ENCODE data around the gene CACYBP. TPM values are rescaled to one million over a fixed set of nuclear protein-coding genes. Genes with fewer than 3 reads are reported as not detected.
A peak's percentile ranks its signal among the peaks of the same experiment; 100 is the strongest.

Gene CACYBP
- total RNA-seq, 3 donors from 2014 or later: 288 to 331 (median 317) TPM

DNA sequence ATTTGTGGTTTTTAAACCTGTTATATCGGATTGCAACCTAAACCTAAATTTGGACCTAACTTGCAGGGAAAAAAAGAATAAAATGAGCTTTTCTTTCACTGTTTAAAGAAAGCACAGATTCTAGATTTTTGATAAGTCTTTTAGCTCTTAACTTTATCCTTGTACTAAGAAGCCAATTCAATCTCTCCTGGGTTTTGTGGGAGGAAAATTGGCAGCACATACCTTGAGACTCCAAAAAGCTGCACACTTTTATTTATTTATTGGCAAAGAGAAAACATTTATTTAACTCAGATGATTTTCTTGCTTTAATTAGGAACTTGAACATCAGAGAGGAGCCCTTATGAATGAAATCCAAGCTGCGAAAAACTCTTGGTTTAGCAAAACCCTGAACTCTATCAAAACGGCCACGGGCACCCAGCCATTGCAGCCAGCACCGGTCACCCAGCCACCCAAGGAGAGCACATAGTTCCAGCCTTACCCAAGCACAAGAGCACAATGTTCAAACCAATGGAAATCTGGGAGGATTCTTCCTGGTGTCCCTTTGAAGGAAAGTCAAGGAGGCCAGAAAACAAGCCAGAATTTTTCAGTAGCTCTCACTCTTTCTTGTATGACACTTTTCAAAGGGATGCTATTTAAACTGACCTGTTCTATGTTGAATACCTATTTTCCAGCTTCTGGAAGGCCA is 10.1 kb upstream of the CACYBP start:
- H3K36me3 Mint-ChIP-seq (ENCODE audit: insufficient read depth): peaks cover 19% of the 10 kb centered on the region
- H3K27me3 Mint-ChIP-seq (ENCODE audit: low read depth): no peaks in the 10 kb centered on the region
- DNase-seq: no peak
- H3K4me3 Mint-ChIP-seq: peak overlapping the region; percentile 63
- ATAC-seq: no peak
- peaks cover 32% of the 10 kb centered on the region for H3K4me1 Mint-ChIP-seq (ENCODE audit: low read depth)
- no peaks in the 10 kb centered on the region for H3K9me3 Mint-ChIP-seq

DNA sequence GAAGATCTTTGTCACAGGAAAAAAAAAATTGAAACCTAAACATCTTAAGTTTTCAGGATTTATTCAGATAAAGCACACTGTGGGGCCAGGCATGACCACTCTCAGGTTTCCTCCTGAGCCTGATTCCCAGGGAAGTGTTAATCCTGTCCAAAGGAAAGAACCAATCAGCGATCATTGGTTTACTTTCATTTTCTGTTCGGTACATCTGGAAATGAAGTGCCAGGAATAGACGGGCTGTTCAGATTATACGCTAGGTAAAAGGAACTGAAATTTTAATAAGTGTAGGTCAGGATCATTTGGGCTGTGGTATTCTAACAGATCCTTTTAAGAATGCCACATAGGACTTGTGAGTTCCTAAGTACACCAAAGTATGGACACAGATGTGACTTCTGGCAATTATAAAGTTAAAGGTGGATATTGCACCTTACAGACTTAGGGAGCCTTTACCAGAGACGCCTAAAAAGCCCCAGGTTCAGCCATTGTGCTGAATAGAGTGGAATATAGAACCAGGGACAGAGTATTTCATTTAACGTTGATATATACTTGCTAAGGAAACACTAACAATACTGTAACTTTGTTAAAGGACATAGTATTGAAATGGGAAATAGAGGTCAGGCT is 9.3 kb upstream of the CACYBP start:
- no peaks in the 10 kb centered on the region for H3K27me3 Mint-ChIP-seq (ENCODE audit: low read depth)

DNA sequence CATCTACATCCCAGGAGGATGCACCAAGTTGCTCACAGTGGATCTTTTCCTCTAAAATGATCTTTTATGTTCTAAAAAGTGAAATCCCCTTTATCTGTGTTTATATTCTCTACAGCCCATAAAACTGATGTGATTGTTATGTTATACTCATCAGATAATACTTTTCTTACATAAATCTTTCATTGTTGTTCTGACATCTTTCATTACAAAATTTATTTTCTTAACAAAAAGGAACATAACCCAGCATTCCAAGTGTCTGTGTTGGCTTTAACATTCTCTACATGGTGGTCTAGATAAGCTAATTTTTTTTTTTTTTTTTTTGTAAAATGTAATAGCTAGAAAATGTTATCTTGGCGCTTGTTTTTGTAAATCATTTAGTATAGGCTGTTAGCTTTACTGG is 8.3 kb upstream of the CACYBP start:
- DNase-seq: no peak
- Mint-ChIP-seq H3K4me1 (ENCODE audit: low read depth) (peaks cover 25% of the 10 kb centered on the region), H3K9me3 (no peaks in the 10 kb centered on the region), H3K27me3 (ENCODE audit: low read depth) (no peaks in the 10 kb centered on the region), H3K4me3 (no peak overlapping the region), H3K36me3 (ENCODE audit: insufficient read depth) (peaks cover 14% of the 10 kb centered on the region)
- ATAC-seq: no peak

More for the DNA sequence above, 9.3 kb upstream of the CACYBP start:
- peak; percentile 43 to 63 for ATAC-seq
- H3K36me3 Mint-ChIP-seq (ENCODE audit: insufficient read depth): peaks cover 16% of the 10 kb centered on the region
- H3K4me3 Mint-ChIP-seq: peak overlapping the region; percentile 77
- no peaks in the 10 kb centered on the region for H3K9me3 Mint-ChIP-seq
- peaks cover 26% of the 10 kb centered on the region for H3K4me1 Mint-ChIP-seq (ENCODE audit: low read depth)
- DNase-seq: no peak

DNA sequence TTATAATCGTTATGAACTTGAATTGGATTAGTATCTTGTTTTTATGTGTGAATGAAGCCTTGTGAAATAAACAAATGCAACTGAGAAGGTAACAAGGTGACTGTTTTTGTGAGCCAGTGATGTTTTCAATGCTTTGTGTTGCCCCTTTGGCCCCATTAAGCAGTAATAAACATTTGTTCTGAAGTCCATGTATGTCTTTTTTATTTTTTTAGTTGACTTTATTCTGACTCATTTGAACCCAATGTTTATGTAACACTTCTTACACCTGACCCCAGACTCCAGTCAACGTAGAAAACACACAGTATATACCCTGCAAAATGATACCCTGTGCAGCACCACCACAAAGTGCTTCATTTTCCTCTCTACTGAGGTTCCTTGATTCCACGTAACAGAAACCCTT is 4.6 kb upstream of the CACYBP start:
- Mint-ChIP-seq H3K4me1 (ENCODE audit: low read depth) (peaks cover 16% of the 10 kb centered on the region), H3K4me3 (no peak overlapping the region), H3K36me3 (ENCODE audit: insufficient read depth) (peaks cover 2% of the 10 kb centered on the region), H3K9me3 (no peaks in the 10 kb centered on the region), H3K27me3 (ENCODE audit: low read depth) (no peaks in the 10 kb centered on the region)
- ATAC-seq (no peak), DNase-seq (no peak)

DNA sequence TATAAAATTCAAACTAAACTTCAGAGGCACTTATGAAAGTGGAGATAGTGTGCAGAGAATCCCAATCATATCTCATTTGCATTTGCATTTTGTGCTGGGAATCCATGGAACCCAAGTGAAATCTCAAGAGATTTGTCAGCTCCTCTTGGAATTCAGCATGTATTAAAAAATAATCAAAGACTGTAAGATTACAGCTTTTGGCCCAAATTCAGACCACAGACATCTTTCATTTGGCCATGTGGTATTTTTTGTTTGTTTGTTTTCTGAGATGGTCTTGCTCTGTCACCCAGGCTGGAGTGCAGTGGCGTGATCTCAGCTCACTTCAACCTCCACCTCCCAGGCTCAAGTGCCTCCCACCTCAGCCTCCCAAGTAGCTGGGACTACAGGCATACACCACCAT is 3.8 kb upstream of the CACYBP start:
- no peak for DNase-seq
- Mint-ChIP-seq H3K9me3 (no peaks in the 10 kb centered on the region), H3K4me3 (no peak overlapping the region), H3K4me1 (ENCODE audit: low read depth) (peaks cover 15% of the 10 kb centered on the region), H3K27me3 (ENCODE audit: low read depth) (no peaks in the 10 kb centered on the region), H3K36me3 (ENCODE audit: insufficient read depth) (peaks cover 2% of the 10 kb centered on the region)
- ATAC-seq: no peak

DNA sequence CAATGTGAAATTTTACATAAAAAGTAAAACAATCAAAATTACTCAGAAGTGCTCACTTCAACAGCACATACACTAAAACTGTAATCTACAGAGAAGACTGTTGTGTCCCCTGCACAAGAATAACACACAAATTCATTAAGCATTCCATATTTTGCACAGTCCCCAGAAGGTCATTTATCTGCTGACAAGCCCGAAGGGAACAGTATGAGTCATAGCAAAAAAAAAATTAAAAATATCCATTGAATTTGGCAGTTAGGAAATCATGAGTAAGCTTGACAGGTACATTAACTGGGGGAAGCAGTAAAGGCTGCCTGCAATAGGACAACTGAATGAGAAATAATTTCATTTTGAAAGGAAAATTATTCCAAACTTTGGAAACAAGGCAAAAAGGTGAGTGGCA is 3.3 kb upstream of the CACYBP start:
- Mint-ChIP-seq H3K36me3 (ENCODE audit: insufficient read depth) (peaks cover 5% of the 10 kb centered on the region), H3K4me3 (no peak overlapping the region), H3K9me3 (no peaks in the 10 kb centered on the region), H3K27me3 (ENCODE audit: low read depth) (no peaks in the 10 kb centered on the region), H3K4me1 (ENCODE audit: low read depth) (peaks cover 18% of the 10 kb centered on the region)
- DNase-seq: no peak
- no peak for ATAC-seq

DNA sequence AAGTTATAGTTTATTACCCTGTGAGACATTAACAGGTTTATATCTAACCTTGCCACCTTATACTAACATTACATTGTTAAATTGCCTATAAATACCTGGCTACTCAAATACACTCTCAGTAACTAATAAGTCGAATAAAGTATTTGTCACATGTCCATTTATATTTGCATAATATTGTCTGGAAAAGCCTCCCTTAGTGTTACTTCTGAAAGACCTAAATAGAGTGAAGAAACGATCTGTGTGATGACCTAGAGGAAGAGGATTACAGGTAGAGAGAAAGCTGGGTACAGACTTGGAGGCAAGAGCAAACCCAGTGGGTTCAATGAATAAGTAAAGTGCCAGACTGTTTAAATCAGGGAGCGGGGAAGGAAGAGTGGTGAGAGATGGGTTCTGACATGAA is 2.7 kb upstream of the CACYBP start:
- ATAC-seq: no peak
- peaks cover 24% of the 10 kb centered on the region for H3K4me1 Mint-ChIP-seq (ENCODE audit: low read depth)
- no peak overlapping the region for H3K4me3 Mint-ChIP-seq
- no peaks in the 10 kb centered on the region for H3K27me3 Mint-ChIP-seq (ENCODE audit: low read depth)
- no peak for DNase-seq
- H3K36me3 Mint-ChIP-seq (ENCODE audit: insufficient read depth): peaks cover 7% of the 10 kb centered on the region
- H3K9me3 Mint-ChIP-seq: no peaks in the 10 kb centered on the region

DNA sequence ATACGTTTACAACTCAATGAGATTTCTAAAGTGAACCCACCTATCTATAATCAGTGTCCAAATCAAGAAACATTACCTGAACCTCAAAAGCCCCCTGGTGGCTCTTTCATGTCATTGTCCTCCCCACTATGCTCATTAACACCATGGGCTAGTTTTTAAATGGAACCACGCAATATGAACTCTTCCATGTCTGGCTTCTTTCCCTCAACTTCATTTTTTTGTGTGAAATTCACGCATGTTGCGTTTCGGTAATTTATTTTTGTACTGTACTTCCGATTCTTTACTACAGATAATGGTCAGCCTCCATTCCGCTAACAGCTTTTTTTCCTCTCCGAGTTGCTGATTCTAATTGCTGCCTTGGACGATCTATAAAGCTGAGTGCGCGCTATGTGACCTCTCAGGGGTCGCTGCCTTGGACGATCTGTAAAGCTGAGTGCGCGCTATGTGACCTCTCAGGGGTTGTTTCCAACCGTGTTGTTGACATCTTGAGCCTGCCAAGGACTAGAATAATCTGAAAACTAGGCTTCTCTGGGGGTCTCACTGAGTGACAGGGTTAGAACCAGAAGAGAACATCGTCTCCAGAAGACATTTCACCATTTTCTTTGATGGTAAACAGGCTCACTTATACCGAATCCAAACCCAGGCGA is 1.1 kb upstream of the CACYBP start:
- Mint-ChIP-seq H3K27me3 (ENCODE audit: low read depth) (no peaks in the 10 kb centered on the region), H3K9me3 (no peaks in the 10 kb centered on the region), H3K36me3 (ENCODE audit: insufficient read depth) (peaks cover 9% of the 10 kb centered on the region), H3K4me1 (ENCODE audit: low read depth) (peaks cover 37% of the 10 kb centered on the region), H3K4me3 (no peak overlapping the region)
- ATAC-seq (no peak), DNase-seq (peak; percentile 25)

DNA sequence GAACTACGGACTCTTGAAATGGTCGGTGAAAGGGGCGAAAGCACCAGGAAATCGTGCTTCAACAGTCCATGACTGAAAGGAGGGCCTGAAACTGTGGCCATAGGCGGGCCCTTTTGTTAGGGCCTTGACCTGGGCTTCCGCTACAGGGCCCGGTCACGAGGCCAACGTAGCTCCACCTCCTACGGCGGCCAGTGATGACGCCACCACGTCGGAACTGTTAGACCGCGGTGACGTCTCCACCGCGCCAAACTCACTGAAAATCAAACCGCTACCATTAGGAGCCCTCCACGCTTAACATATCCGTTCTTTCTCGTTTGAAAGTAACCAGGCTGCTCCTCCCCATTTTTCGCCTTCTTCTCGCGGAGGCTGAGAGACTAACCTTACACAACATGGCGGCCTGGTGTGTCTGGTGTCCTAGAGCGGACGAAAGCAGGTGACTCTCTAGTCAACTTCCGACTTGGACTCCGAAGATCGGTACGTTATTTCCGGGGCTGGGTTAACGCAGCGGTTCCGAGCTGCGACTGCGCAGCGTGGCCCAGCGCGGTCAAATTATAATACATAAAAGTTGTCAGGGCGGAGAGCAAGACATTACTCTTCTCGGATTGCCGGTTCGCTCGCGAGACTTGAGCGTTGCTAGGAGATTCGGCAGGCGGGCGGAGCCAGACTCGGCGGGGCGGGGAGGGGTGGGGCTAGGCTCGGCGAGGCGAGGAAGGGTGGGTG is 371 bp upstream of the CACYBP start:
- Mint-ChIP-seq H3K4me3 (no peak overlapping the region), H3K27me3 (ENCODE audit: low read depth) (no peaks in the 10 kb centered on the region), H3K36me3 (ENCODE audit: insufficient read depth) (peaks cover 15% of the 10 kb centered on the region), H3K9me3 (no peaks in the 10 kb centered on the region), H3K4me1 (ENCODE audit: low read depth) (peaks cover 44% of the 10 kb centered on the region)
- ATAC-seq (peak; percentile 78 to 86), DNase-seq (peak; percentile 96)

DNA sequence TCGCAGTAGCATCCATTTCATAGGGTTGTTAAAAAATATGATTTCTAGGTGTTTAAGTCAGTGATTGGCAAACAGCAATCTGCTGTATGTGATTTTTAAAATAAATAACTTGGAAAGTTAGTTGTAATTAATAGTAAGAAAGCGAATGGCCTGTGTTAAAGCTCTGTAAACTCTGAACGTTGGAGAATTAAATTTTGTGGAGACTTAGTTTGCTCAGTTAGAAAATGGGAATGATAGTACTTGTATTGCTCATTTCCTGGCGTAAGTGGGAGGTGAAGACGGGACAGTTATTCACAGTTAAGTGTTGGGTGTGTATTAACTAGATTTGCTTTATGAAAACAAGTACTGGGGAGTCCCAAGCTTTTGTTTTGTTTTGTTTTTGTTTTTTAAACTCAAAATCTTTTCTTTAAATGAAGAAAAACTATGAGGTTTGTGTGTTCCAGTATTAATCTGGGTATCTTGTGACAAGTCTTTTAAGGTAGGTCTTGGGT is 995 bp downstream of the CACYBP start:
- H3K36me3 Mint-ChIP-seq (ENCODE audit: insufficient read depth): peaks cover 22% of the 10 kb centered on the region
- no peaks in the 10 kb centered on the region for H3K9me3 Mint-ChIP-seq
- H3K4me3 Mint-ChIP-seq: no peak overlapping the region
- H3K4me1 Mint-ChIP-seq (ENCODE audit: low read depth): peaks cover 54% of the 10 kb centered on the region
- H3K27me3 Mint-ChIP-seq (ENCODE audit: low read depth): no peaks in the 10 kb centered on the region
- ATAC-seq (peak in 1 of 2 donors; percentile 6), DNase-seq (no peak)

DNA sequence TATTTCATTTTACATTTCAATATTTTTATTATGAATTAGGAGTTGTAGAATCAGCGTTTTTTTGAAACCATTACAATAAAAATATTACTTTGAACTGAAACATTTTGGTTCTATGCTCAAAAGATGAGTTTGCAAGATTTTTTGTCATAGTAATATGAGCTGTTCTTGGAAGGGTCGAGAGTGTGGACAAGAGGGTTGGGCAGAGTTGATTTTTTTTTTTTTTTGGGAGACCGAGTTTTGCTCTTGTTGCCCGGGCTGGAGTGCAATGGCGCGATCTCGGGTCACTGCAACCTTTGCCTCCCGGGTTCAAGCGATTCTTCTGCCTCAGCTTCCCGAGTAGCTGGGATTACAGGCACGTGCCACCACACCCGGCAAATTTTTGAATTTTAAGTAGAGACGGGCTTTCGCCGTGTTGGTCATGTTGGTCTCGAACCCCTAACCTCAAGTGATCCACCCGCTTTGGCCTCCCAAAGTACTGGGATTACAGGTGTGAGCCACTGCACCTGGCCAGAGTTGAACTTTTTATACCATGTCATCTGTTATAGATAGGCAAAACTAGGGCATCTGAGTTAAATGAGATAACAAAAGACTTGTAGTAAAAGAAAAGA is 3.3 kb downstream of the CACYBP start:
- no peaks in the 10 kb centered on the region for H3K27me3 Mint-ChIP-seq (ENCODE audit: low read depth)
- no peak for ATAC-seq
- H3K9me3 Mint-ChIP-seq: no peaks in the 10 kb centered on the region
- H3K4me1 Mint-ChIP-seq (ENCODE audit: low read depth): peaks cover 50% of the 10 kb centered on the region
- H3K4me3 Mint-ChIP-seq: peak overlapping the region; percentile 65
- peaks cover 29% of the 10 kb centered on the region for H3K36me3 Mint-ChIP-seq (ENCODE audit: insufficient read depth)
- DNase-seq: no peak

DNA sequence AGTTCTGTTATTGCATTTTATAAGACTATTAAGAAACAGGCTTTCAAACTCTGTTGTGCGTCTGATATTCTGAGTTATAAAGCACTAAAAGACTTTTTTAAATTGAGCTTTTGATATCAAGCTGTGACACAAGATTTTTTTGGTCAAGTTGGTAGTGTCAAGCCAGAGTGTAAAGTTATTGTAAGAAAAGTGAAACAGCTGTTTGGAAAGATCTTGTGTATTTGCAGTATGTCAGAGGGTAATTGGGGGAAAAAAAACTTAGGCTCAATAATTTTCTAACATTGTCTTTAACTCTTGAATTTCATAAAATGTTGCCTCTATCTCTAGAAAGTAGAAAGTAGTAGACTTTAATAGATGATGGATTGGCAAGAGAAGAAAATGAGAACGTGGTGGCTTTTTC is 3.8 kb downstream of the CACYBP start:
- Mint-ChIP-seq H3K4me3 (peak overlapping the region; percentile 65), H3K9me3 (no peaks in the 10 kb centered on the region), H3K36me3 (ENCODE audit: insufficient read depth) (peaks cover 34% of the 10 kb centered on the region), H3K27me3 (ENCODE audit: low read depth) (no peaks in the 10 kb centered on the region), H3K4me1 (ENCODE audit: low read depth) (peaks cover 49% of the 10 kb centered on the region)
- DNase-seq: no peak
- ATAC-seq: no peak

DNA sequence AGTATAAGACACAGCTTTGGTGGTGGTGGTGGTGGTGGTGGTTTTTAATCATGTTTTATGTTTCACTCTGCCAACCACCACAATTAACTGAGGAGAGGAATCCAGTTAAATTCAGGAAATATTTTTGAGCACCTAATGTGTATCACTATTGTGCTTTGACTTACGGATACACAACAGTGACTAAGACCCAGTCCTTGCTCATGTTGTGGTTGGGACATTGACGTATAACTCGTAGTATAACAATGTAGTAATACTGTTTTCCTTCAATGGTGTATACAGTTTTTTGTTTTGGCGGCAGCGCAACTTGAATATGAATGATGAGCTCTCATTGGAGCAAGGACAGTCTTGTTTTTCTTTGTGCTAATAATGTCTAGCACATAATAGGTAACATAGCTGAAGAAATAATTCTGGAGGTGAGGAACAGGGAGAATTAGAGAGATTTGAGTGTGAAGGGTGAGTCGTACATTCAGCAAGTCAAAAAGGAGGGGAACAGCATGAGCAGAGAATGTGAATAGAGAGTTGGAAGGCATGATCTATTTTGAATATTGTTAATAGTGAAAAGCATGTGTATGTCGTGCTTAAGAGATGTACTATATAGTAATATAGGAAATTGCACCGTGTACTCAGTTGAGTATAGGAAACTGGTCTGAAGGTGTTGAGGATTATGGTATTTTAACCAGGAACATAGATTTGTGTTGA is 5.5 kb downstream of the CACYBP start:
- peaks cover 41% of the 10 kb centered on the region for H3K36me3 Mint-ChIP-seq (ENCODE audit: insufficient read depth)
- H3K4me3 Mint-ChIP-seq: no peak overlapping the region
- no peaks in the 10 kb centered on the region for H3K9me3 Mint-ChIP-seq
- H3K27me3 Mint-ChIP-seq (ENCODE audit: low read depth): no peaks in the 10 kb centered on the region
- H3K4me1 Mint-ChIP-seq (ENCODE audit: low read depth): peaks cover 51% of the 10 kb centered on the region
- ATAC-seq (peak; percentile 28 to 33), DNase-seq (no peak)
